H9 (cell line): Measurements from ENCODE around the gene NRG3. TPM values are rescaled to one million over a fixed set of nuclear protein-coding genes. Genes with fewer than 3 reads are reported as not detected.
A peak's percentile ranks its signal among the peaks of the same experiment; 100 is the strongest.

Experiments used
- DNase-seq: peaks from one replicate; pipeline ENCODE4 v3.0.0-alpha.2; 2017
- H2AFZ ChIP-seq: one replicate; pipeline ENCODE4 v1.6.1; 2013; ENCODE audit warnings: mild to moderate bottlenecking, low read length, control low read depth, moderate library complexity
- H2AK5ac ChIP-seq: 2 replicates; pipeline ENCODE4 v1.6.1; 2013; ENCODE audit warnings: low read length, control low read depth, mixed read lengths; ENCODE audit not compliant: insufficient read length
- H2BK120ac ChIP-seq: one replicate; pipeline ENCODE4 v1.6.1; 2013; ENCODE audit warnings: low read depth, mild to moderate bottlenecking, low read length, control low read depth, inconsistent platforms; ENCODE audit not compliant: poor library complexity, severe bottlenecking
- H2BK12ac ChIP-seq: 2 replicates; pipeline ENCODE4 v1.6.1; 2013; ENCODE audit warnings: low read length, control low read depth, mixed read lengths, low read depth; ENCODE audit not compliant: insufficient read length
- H2BK15ac ChIP-seq: 2 replicates; pipeline ENCODE4 v1.6.1; 2013; ENCODE audit warnings: low read depth, low read length, control low read depth
- H2BK20ac ChIP-seq: one replicate; pipeline ENCODE4 v1.6.1; 2013; ENCODE audit warnings: low read depth, mild to moderate bottlenecking, low read length, control low read depth, inconsistent platforms; ENCODE audit not compliant: poor library complexity, severe bottlenecking
- H2BK5ac ChIP-seq: 2 replicates; pipeline ENCODE4 v1.6.1; 2013; ENCODE audit warnings: low read length, control low read depth, mixed read lengths; ENCODE audit not compliant: insufficient read length
- H3K14ac ChIP-seq: 2 replicates; pipeline ENCODE4 v1.6.1; 2013; ENCODE audit warnings: low read length, control low read depth; ENCODE audit not compliant: insufficient read depth
- H3K18ac ChIP-seq: 2 replicates; pipeline ENCODE4 v1.6.1; 2013; ENCODE audit warnings: low read depth, mild to moderate bottlenecking, mixed read lengths, low read length, control low read depth; ENCODE audit not compliant: insufficient read length
- H3K23ac ChIP-seq: 2 replicates; pipeline ENCODE4 v1.6.1; 2013; ENCODE audit warnings: low read length, control low read depth, mixed read lengths, low read depth; ENCODE audit not compliant: insufficient read length
- H3K23me2 ChIP-seq: 2 replicates; pipeline ENCODE4 v1.6.1; 2013; ENCODE audit warnings: low read depth, mild to moderate bottlenecking, mixed read lengths, low read length, control low read depth; ENCODE audit not compliant: insufficient read length, poor library complexity, severe bottlenecking
- H3K27ac ChIP-seq: 2 replicates; pipeline ENCODE4 v1.5.1; 2013; ENCODE audit warnings: low read length, control low read depth, mixed read lengths, low read depth; ENCODE audit not compliant: insufficient read length
- H3K27me3 ChIP-seq: 2 replicates; pipeline ENCODE4 v1.6.1; 2013; ENCODE audit warnings: low read length, control low read depth, inconsistent platforms; ENCODE audit not compliant: insufficient read depth
- H3K4ac ChIP-seq: 2 replicates; pipeline ENCODE4 v1.6.1; 2013; ENCODE audit warnings: low read depth, mild to moderate bottlenecking, control low read depth, inconsistent platforms, low read length, moderate library complexity
- H3K4me1 ChIP-seq: 2 replicates; pipeline ENCODE4 v1.6.1; 2013; ENCODE audit warnings: low read length, control low read depth, inconsistent platforms; ENCODE audit not compliant: insufficient read depth
- H3K4me2 ChIP-seq: 2 replicates; pipeline ENCODE4 v1.6.1; 2013; ENCODE audit warnings: low read length, control low read depth, mixed read lengths; ENCODE audit not compliant: insufficient read length, insufficient read depth
- H3K56ac ChIP-seq: 2 replicates; pipeline ENCODE4 v1.6.1; 2013; ENCODE audit warnings: low read depth, mild to moderate bottlenecking, mixed read lengths, low read length, control low read depth; ENCODE audit not compliant: insufficient read length
- H3K79me1 ChIP-seq: 2 replicates; pipeline ENCODE4 v1.6.1; 2013; ENCODE audit warnings: low read depth, mild to moderate bottlenecking, moderate library complexity, low read length, control low read depth, inconsistent platforms; ENCODE audit not compliant: insufficient read depth, poor library complexity, severe bottlenecking
- H3K79me2 ChIP-seq: 2 replicates; pipeline ENCODE4 v1.6.1; 2013; ENCODE audit warnings: low read length, control low read depth, inconsistent platforms; ENCODE audit not compliant: insufficient read depth
- H3K9ac ChIP-seq: 2 replicates; pipeline ENCODE4 v1.6.1; 2013; ENCODE audit warnings: low read length, control low read depth, mixed read lengths; ENCODE audit not compliant: insufficient read length; ENCODE audit errors: extremely low read depth
- H3K9me3 ChIP-seq: one replicate; pipeline ENCODE4 v1.6.1; 2013; ENCODE audit warnings: low read depth, low read length, inconsistent platforms; ENCODE audit not compliant: control insufficient read depth
- H3T11ph ChIP-seq: one replicate; pipeline ENCODE4 v1.6.1; 2013; ENCODE audit warnings: mild to moderate bottlenecking, low read length, control low read depth, inconsistent platforms
- H4K20me1 ChIP-seq: one replicate; pipeline ENCODE4 v1.6.1; 2013; ENCODE audit not compliant: control insufficient read depth, insufficient read length, insufficient read depth
- H4K5ac ChIP-seq: 2 replicates; pipeline ENCODE4 v1.6.1; 2013; ENCODE audit warnings: low read depth, mild to moderate bottlenecking, mixed read lengths, low read length, control low read depth; ENCODE audit not compliant: insufficient read length
- H4K8ac ChIP-seq: replicated peaks from 2 replicates; pipeline ENCODE4 v1.6.1; 2013; ENCODE audit warnings: low read length, control low read depth, mixed read lengths, low read depth; ENCODE audit not compliant: insufficient read length
- H4K91ac ChIP-seq: 2 replicates; pipeline ENCODE4 v1.6.1; 2013; ENCODE audit warnings: low read depth, mild to moderate bottlenecking, moderate library complexity, mixed read lengths, low read length, control low read depth; ENCODE audit not compliant: insufficient read length
- H3K27ac Mint-ChIP-seq, 3 experiments: 2 replicates in 2 of 3; 3 replicates in 1 of 3; pipeline ENCODE4 v1.8.0; 2020 to 2021; ENCODE audit warnings: mixed read lengths in 3 of 3, mild to moderate bottlenecking in 1 of 3, moderate library complexity in 1 of 3
- H3K27me3 Mint-ChIP-seq: 2 replicates; pipeline ENCODE4 v1.8.0; 2021; ENCODE audit warnings: low read depth, mild to moderate bottlenecking, moderate library complexity, mixed read lengths
- H3K36me3 Mint-ChIP-seq, 3 experiments: 2 replicates in 2 of 3; 3 replicates in 1 of 3; pipeline ENCODE4 v1.8.0; 2020 to 2021; ENCODE audit warnings: low read depth in 3 of 3, mixed read lengths in 3 of 3; ENCODE audit not compliant: insufficient read depth in 1 of 3
- H3K4me1 Mint-ChIP-seq, 2 experiments: 2 replicates each; pipeline ENCODE4 v1.8.0; 2020; ENCODE audit warnings: mixed read lengths in 2 of 2
- H3K4me3 Mint-ChIP-seq, 2 experiments: 2 replicates in 1 of 2; 3 replicates in 1 of 2; pipeline ENCODE4 v1.8.0; 2020 to 2021; ENCODE audit warnings: mild to moderate bottlenecking in 2 of 2, mixed read lengths in 2 of 2, moderate library complexity in 1 of 2
- H3K9me3 Mint-ChIP-seq, 2 experiments: 2 replicates in 1 of 2; 3 replicates in 1 of 2; pipeline ENCODE4 v1.8.0; 2020; ENCODE audit warnings: mild to moderate bottlenecking in 2 of 2, mixed read lengths in 2 of 2, moderate library complexity in 1 of 2
- WGBS: extraction: QIAGEN DNeasy Blood & Tissue Kit; methylation state at CpG from one replicate; pipeline ENCODE4 v1.1.7; 2013; ENCODE audit warnings: missing lambda C conversion rate, low lambda C conversion rate, mixed read lengths; ENCODE audit not compliant: insufficient read length; ENCODE audit errors: extremely low coverage; 5-methylcytosine and 5-hydroxymethylcytosine counted together
- total RNA-seq: library from RNA; stranded (reverse); gene quantifications from 2 replicates; pipeline ENCODE4 v1.2.1, GENCODE V29; 2021
- TF ChIP-seq, protein P1 (sequence below): fragments of 200-600 bp; sonication (generic); conservative IDR thresholded peaks from 3 replicates; pipeline ENCODE4 v1.8.0; 2021; ENCODE audit warnings: antibody characterized with exemption, mild to moderate bottlenecking

The NRG3 gene
- total RNA-seq, 1 experiment from 2014 or later = 1.6 TPM

DNA sequence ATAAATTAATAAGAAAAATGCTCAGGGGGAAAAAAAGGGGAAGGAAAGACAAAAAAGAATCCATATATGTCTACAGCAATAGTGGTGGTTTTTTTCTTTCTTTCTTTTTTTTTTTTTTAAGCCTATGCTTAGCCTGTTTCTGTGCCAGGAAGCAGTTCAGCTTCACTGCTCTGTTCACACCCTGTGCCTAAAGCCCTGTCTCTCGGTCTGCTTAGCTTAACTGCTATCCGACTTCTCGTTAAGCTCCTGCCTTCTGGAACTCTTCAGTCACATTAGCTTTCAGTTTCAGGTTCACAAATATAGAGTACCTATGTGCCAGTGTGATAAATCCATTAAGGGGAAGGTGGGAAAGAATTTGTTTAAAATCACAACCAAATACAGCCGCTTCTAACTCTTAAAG, 26.5 kb upstream of the NRG3 start:
- Mint-ChIP-seq H3K4me3 (no peak overlapping the region), H3K36me3 (peaks cover 0 to under 1% (median 0%) of the 10 kb centered on the region in 3 experiments; a peak in 2 of 7 replicates), H3K27ac (no peak overlapping the region), H3K9me3 (peaks cover 1 to 2% of the 10 kb centered on the region in 2 experiments; a peak in 2 of 5 replicates), H3K27me3 (peaks cover 1% of the 10 kb centered on the region; the same call in 1 of the 2 replicates), H3K4me1 (peaks cover 37 to 38% of the 10 kb centered on the region in 2 experiments)
- no peak overlapping the region for H4K91ac ChIP-seq
- H2AFZ ChIP-seq = peak overlapping the region; percentile 82
- H2BK120ac ChIP-seq = no peak overlapping the region
- H4K5ac ChIP-seq = no peak overlapping the region
- H3T11ph ChIP-seq = no peak overlapping the region
- no CpG with 5 or more reads among the region's 4 CpGs for WGBS
- no peak overlapping the region for H3K4ac ChIP-seq
- H2BK20ac ChIP-seq = no peak overlapping the region
- H2BK12ac ChIP-seq = no peak overlapping the region
- no peak overlapping the region for H2AK5ac ChIP-seq
- H3K9ac ChIP-seq = no peak overlapping the region
- TF ChIP-seq, protein P1, sequence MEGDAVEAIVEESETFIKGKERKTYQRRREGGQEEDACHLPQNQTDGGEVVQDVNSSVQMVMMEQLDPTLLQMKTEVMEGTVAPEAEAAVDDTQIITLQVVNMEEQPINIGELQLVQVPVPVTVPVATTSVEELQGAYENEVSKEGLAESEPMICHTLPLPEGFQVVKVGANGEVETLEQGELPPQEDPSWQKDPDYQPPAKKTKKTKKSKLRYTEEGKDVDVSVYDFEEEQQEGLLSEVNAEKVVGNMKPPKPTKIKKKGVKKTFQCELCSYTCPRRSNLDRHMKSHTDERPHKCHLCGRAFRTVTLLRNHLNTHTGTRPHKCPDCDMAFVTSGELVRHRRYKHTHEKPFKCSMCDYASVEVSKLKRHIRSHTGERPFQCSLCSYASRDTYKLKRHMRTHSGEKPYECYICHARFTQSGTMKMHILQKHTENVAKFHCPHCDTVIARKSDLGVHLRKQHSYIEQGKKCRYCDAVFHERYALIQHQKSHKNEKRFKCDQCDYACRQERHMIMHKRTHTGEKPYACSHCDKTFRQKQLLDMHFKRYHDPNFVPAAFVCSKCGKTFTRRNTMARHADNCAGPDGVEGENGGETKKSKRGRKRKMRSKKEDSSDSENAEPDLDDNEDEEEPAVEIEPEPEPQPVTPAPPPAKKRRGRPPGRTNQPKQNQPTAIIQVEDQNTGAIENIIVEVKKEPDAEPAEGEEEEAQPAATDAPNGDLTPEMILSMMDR = no peak
- no peaks in the 10 kb centered on the region for H3K79me2 ChIP-seq
- H2BK5ac ChIP-seq = no peak overlapping the region
- H3K14ac ChIP-seq = no peak overlapping the region
- H2BK15ac ChIP-seq = no peak overlapping the region
- H3K4me2 ChIP-seq = no peak overlapping the region
- H3K79me1 ChIP-seq = no peaks in the 10 kb centered on the region
- H3K4me1 ChIP-seq = no peaks in the 10 kb centered on the region; the same call in 1 of the 2 replicates
- no peak overlapping the region for H3K23ac ChIP-seq
- H3K27ac ChIP-seq = peak overlapping the region; percentile 39
- H4K20me1 ChIP-seq = no peaks in the 10 kb centered on the region
- H3K23me2 ChIP-seq = no peaks in the 10 kb centered on the region
- no peaks in the 10 kb centered on the region for H3K9me3 ChIP-seq
- no peak overlapping the region for H3K56ac ChIP-seq
- H3K18ac ChIP-seq = no peak overlapping the region
- no peak overlapping the region for H4K8ac ChIP-seq
- DNase-seq = no peak
- no peaks in the 10 kb centered on the region for H3K27me3 ChIP-seq
